ENCODE measurements around the gene ENTR1. TPM values are rescaled to one million over a fixed set of nuclear protein-coding genes. Genes with fewer than 3 reads are reported as not detected.

Gene ENTR1
- total and polyA plus RNA-seq, 10 of the 15 experiments (the other 5 are each of a cell fraction or from before 2014, with no cell fraction given), result 8.2 to 96.4 (median 41.1) TPM

GRCh38 chr9:136362450-136362784 lies 48.0 kb downstream of the ENTR1 start:
- intact Hi-C loops (cut with micrococcal nuclease; ENCODE audit: unreplicated experiment), result no loop called here
- no peak overlapping the region for H3K4me2 ChIP-seq (ENCODE audit: control insufficient read depth, insufficient read depth)
- POLR2A ChIA-PET, result interaction anchor here (0.6 to 1.2 kb wide), 5 partner anchors 39 to 255 kb away, joined by 3 to 10 read pairs (median 4); no protein-coding TSS in a partner anchor
- FAIRE-seq (no peak), ATAC-seq (no peak), DNase-seq (ENCODE audit: low read depth, low spot score) (no peak)
- BruUV-seq (replicated peaks), result no TSS peak
- H4K20me1 ChIP-seq (ENCODE audit: control insufficient read depth, insufficient read depth), result no peaks in the 10 kb centered on the region
- no peaks in the 10 kb centered on the region for H3K79me2 ChIP-seq (ENCODE audit: control insufficient read depth, insufficient read depth, low read length)
- H3K9me3 ChIP-seq (replicated peaks; ENCODE audit: control insufficient read depth, insufficient read depth, low read length), result no peaks in the 10 kb centered on the region; the same call in 2 of the 3 replicates
- SMC1A ChIA-PET (ENCODE audit: uncharacterized antibody, unreplicated experiment), result interaction anchor here (0.9 to 1.3 kb wide), 2 partner anchors 23 to 192 kb away, joined by 3 to 4 read pairs; no protein-coding TSS in a partner anchor
- CTCF ChIA-PET, result interaction anchor here (0.7 to 1.6 kb wide), 11 partner anchors 10 to 299 kb away, joined by 3 to 10 read pairs (median 5); partner anchors contain the start of genes ENTR1 and PMPCA
- RAD21 ChIA-PET (ENCODE audit: unreplicated experiment), result interaction anchor here (0.6 to 1.6 kb wide), 8 partner anchors 10 to 267 kb away, joined by 3 to 8 read pairs (median 4); no protein-coding TSS in a partner anchor
- no peak overlapping the region for H2AFZ ChIP-seq (ENCODE audit: control insufficient read depth, low read depth, low read length)
- no peak overlapping the region for H3K4me3 ChIP-seq
- H3K27ac ChIP-seq (ENCODE audit: control insufficient read depth, insufficient read depth), result no peak overlapping the region
- in situ Hi-C loops (cut with MboI), result no loop called here
- H3K36me3 ChIP-seq (ENCODE audit: control insufficient read depth in 2 of 2, insufficient read depth in 2 of 2, low read length in 1 of 2), result no peaks in the 10 kb centered on the region
- no peaks in the 10 kb centered on the region for H3K27me3 ChIP-seq (replicated peaks in 1 of 2; ENCODE audit: control insufficient read depth in 2 of 2, insufficient read depth in 2 of 2, low read length in 1 of 2)
- 78% methylated on average over 6 of the region's 6 CpGs for WGBS (ENCODE audit: insufficient coverage, insufficient replicate concordance, low lambda C conversion rate, missing lambda C conversion rate)
- no peak overlapping the region for H3K9ac ChIP-seq (ENCODE audit: control insufficient read depth, insufficient read depth, low read length)
- peaks cover 10% of the 10 kb centered on the region for H3K4me1 ChIP-seq (ENCODE audit: control insufficient read depth, insufficient read depth, low read length)
- no peak for TF ChIP-seq MYC (IDR thresholded peaks at IDR 0.05; ENCODE audit: insufficient read depth, insufficient read length, insufficient replicate concordance, low read length, severe bottlenecking)
- TF ChIP-seq NRF1 (conservative IDR thresholded peaks at IDR 0.05; ENCODE audit: low read depth, low read length), result no peak
- no peak for TF ChIP-seq ETV6 (conservative IDR thresholded peaks at IDR 0.05 in 1 of 2, IDR thresholded peaks at IDR 0.05 in 1 of 2; ENCODE audit: borderline replicate concordance in 1 of 2, low read depth in 1 of 2)
- no peak for TF ChIP-seq NFYA (IDR thresholded peaks at IDR 0.05; ENCODE audit: borderline replicate concordance, low read depth, low read length)
- no peak for TF ChIP-seq EGR1 (IDR thresholded peaks at IDR 0.05; ENCODE audit: borderline replicate concordance in 1 of 2, low read depth in 2 of 2, low read length in 2 of 2)
- no peak for TF ChIP-seq BACH1 (IDR thresholded peaks at IDR 0.05; ENCODE audit: borderline replicate concordance)
- TF ChIP-seq TCF3 (IDR thresholded peaks at IDR 0.05; ENCODE audit: borderline replicate concordance, insufficient read depth, low read depth, low read length), result no peak
- TF ChIP-seq RFX5 (IDR thresholded peaks at IDR 0.05; ENCODE audit: low read depth, low read length), result no peak
- no peak for TF ChIP-seq NKRF (conservative IDR thresholded peaks at IDR 0.05)

Measured in GM12878 (cell line).